ENCODE measurements around the gene CDK11A.

The CDK11A gene

GRCh38 chr1:1724035-1724864 is at the start of gene CDK11A:
CDK11A (minus strand) TSS chr1:1724357; CDS start chr1:1722818, 1,539 bp downstream.
- DNase-seq (ENCODE audit: low read depth) = peak; percentile 95

DNA sequence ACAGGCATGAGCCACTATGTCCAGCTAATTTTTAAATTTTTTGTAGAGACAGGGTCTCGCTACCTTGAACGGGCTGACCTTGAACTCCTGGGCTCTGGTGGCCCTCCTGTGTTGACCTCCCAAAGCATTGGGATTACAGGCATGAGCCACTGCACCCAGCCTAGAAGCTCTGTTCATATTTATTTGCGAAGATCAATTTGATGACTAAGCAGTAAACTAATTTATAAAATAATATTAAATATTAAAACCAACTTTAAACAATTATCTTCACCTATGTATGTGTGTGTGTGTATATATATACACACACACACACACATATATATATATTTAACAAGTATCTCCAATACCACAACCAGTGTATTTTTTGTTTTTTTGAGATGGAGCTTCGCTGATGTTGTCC is 49.7 kb upstream of the CDK11A start:
- DNase-seq (ENCODE audit: low read depth) = no peak

DNA sequence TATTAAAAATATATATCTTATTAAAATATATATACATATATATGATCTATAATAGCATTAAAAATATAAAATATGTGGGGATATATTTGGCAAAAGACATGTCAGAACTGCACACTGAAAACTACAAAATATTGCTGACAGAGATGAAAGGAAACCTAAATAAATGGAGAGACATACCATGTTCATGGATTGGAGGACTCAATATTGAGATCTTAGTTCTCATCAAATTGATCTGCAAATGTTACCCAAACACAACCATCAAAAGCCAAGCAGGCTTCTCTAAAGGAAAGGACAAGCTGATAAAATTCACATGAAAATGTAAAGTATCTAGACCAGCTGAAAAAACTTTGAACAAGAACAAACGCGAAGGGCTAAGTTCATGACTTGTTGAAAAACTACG is 46.9 kb upstream of the CDK11A start:
- no peak for DNase-seq (ENCODE audit: low read depth)

DNA sequence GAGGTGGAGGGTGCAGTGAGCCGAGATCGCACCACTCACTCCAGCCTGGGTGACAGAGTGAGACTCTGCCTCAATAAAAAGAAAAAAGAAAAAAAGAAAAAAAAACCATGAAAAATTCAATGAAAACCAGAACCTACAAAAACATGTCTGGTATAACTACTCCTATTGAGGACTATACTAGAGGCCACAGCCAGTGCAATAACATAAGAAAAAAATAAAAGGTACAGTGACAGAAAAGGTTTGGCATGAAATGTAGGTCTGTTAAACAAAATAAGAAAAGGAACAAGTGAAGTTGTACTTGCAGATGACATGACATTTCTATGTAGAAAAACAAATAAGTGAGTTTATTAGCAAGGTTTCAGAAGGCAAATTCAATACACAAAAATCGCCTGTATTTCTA is 45.9 kb upstream of the CDK11A start:
- no peak for DNase-seq (ENCODE audit: low read depth)

DNA sequence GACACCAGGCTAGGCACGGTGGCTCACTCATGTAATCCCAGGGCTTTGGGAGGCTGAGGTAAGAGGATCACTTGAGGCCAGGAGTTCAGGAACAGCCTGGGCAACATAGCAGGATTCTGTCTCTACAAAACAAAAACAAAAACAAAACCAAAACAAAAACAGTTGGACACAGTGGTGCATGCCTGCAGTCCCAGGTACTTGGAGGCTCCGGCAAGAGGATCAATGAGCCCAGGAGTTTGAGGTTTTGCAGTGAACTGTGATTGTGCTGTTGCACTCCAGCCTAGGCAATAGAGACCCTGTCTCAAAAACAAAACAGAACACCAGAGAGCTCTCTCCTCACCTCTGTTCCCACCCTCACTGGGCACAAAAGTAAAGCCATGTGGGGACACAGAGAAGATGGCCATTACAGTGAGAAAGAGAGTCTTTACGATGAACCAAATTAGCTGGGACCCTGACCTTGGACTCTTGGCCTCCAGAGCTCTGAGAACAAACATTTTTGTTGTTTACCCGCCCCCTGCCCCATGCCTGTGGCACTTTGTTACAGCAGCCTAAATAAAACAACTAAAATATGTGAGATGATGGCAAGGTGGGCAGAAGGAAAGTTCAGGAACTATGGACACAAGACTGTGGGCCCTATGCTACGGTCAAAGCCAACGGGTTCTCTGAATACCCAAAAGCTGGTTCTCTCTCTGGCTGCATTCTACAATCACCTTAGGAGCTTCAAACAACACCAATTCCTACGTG is 44.3 kb upstream of the CDK11A start:
- DNase-seq (ENCODE audit: low read depth) = no peak

- no peak for DNase-seq (ENCODE audit: low read depth)
These were observed 40.8 kb upstream of the CDK11A start for GRCh38 chr1:1764876-1765470.

- no peak for DNase-seq (ENCODE audit: low read depth)
These were observed 39.8 kb upstream of the CDK11A start for GRCh38 chr1:1763657-1764621.

DNA sequence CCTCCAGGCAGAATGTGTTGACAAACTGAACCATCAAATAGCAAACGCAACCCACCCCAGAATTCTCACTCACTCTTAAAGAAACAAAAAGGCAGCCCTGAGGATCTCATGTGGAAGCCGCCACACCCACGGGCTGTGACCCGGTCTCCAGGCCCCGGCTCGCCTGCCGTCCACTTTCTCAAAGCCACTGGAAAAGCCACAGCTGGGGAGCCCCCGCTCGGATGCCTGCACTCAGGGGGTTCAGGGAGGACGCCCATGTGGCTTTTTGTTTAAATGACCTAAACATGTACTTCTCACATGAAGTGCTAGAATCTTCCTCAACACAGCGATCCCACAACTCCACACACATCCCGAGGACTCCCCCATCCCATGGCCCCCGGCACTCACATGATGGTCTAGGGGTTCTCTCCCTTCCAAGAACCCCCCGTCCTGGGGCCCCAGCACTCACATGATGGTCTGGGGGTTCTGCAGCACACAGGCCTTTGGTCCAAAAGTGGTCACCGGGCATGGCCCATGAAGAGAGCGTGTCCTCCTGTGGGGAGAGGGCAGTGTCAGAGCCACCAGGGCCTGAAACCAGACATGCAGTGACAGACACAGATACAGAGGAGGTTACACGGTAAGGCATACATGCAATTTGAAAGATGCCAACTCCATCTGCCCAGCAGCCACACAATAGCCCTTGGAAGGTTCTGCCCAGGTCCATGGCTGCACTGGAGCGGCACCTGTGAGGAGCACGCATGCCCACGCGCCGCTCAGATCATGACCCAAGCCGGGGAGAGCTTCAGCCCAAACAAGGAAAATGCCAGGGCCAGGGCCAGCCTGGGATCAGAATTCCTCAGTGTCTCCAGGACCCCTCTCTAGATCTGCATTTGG is 37.6 kb upstream of the CDK11A start:
- no peak for DNase-seq (ENCODE audit: low read depth)

GRCh38 chr1:1760715-1761114 is 36.6 kb upstream of the CDK11A start:
- DNase-seq (ENCODE audit: low read depth) = no peak

DNA sequence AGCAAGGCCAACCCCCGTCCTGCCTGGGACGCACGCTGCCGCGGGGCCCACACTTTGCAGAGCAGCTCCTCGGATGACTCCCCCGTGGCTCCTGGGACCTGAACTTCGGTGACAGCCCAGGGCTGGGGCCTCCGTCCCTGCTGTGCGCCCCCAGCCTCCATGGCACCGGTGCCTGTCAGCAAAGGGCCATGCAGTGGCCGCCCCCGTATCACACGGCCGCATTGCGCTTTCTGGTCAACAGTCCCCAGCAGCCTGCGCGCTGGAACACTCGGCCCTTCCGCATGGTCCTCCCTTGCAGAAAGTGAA is 36.1 kb upstream of the CDK11A start:
- no peak for DNase-seq (ENCODE audit: low read depth)

GRCh38 chr1:1759456-1760344 is 35.5 kb upstream of the CDK11A start:
- no peak for DNase-seq (ENCODE audit: low read depth)

DNA sequence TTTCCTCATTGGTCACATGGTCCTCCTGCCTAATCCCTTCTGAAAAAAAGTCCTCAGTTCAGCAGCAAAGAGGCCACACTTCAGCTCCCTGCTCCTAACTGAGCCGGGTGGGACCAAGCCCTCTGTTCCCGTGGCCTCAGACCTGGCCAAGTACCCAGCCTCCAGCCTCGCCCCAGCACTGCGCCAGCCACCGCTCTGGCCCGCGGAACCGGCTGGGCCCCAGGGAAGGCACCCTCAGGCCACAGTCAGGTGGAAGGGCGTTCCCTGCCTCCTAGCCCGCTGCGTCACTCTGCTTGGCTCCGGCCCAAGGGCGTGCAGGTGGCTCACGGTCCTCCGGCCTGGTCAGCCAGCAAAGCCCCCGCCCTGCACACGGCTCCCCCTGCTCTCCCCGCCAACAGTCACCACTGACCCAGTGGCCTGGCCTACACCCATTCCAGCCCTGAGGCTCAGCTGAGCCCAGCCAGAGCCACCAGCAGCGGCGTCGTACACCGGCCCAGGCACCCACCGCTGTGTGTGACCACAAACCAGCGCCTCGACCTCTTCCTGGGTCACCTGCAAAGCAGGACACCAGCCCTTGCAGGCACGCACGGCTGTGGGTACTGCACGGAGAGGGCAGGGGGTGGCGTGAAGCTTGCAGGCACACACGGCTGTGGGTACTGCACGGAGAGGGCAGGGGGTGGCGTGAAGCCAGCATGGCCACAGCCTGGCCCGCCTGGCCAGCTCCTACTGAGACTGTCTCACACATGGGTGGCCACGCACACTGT is 34.7 kb upstream of the CDK11A start:
- no peak for DNase-seq (ENCODE audit: low read depth)

- no peak for DNase-seq (ENCODE audit: low read depth)
These were observed 34.0 kb upstream of the CDK11A start for GRCh38 chr1:1758059-1758621.

GRCh38 chr1:1757422-1758058 is 33.4 kb upstream of the CDK11A start:
- DNase-seq (ENCODE audit: low read depth) = no peak

DNA sequence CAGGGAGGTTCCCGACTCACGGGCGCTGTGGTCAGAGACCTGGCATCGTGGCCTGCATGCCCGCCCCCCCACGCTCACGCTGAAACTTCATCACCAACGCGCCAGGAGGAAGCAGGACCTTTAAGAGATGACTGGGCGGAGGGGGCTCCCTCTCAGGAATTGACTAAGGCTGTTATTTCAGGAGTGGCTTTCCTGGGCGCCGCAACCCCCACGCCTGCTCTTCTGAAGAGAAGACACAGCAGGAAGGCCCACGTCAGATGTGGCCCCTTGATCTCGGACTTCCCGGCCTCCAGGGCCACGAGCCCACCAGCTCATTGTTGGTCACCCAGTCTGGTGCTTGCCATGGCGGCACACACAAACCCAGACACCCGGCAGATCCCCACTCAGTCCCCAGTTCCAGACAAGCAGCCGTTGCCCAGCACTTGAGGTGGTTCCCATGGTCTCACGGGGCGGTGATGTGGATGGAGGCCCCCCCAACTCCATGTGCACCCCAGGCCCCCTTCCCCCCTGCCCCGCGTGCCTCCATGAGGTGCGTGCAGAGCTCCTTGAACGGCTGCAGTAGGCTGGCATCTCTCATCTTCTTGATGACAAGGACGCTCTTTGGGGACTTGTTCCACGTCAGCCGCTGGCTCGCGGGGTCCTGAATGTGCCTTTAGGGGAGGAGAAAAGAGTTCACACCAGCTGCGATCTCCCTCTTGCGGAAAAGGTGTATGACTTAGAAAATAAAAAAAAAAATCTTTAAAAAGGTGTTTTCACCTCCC is 32.7 kb upstream of the CDK11A start:
- no peak for DNase-seq (ENCODE audit: low read depth)

- DNase-seq (ENCODE audit: low read depth) = no peak
These were observed 31.7 kb upstream of the CDK11A start for GRCh38 chr1:1755852-1756251.

GRCh38 chr1:1755426-1755825 is 31.3 kb upstream of the CDK11A start:
- DNase-seq (ENCODE audit: low read depth) = no peak
